IPS-NIHi7 (cell line): ENCODE data around the gene C14orf180.

Experiments
- DNase-seq: peaks from one replicate; pipeline ENCODE4 v3.0.0; 2012; ENCODE audit warnings: mixed read lengths; ENCODE audit errors: extremely low spot score

The C14orf180 gene

DNA sequence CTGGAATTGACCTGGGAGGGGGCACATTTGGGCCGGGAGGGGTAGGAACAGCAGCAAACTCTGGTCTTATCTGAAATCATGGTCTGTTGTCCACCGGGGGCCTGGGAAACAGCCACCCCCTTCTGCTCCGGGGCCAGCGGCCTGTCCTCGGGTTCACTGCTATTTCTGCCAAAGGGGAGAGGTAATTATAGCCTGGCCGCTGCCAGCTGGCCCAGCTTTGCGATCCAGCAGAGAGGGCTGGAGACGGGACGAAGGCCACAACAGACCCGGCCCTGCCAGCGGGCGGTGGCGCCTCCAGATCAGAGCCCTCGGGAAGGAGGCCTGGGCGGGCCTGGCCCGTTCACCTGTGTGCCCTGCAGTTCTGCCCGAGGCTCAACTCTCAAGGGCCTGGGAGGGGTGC lies at the start of gene C14orf180:
C14orf180 (plus strand) TSS at position 258 of the 400 bp plus-strand sequence. CDS start 6,667 bp downstream, outside the sequence.
- DNase-seq, result no peak

DNA sequence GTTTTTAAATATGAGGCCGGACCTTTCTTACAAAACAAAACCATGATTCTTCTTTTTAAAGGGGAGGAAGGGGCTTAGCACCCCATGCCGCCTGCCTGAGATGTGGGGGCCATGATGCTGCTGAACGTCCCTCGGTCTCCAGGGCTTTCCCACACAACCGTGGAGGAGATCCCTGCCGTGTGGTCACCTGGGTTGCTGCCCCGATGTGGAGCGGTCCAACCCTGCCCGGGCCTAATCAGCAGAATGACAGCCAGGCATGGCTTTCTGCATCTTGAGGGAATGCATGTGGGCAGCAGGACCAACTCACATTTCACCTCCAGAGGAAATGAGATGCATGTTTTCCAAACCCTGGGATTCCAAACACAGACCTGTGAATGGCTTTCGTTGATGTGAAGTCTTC lies 48.9 kb upstream of the C14orf180 start:
- DNase-seq, result no peak

DNA sequence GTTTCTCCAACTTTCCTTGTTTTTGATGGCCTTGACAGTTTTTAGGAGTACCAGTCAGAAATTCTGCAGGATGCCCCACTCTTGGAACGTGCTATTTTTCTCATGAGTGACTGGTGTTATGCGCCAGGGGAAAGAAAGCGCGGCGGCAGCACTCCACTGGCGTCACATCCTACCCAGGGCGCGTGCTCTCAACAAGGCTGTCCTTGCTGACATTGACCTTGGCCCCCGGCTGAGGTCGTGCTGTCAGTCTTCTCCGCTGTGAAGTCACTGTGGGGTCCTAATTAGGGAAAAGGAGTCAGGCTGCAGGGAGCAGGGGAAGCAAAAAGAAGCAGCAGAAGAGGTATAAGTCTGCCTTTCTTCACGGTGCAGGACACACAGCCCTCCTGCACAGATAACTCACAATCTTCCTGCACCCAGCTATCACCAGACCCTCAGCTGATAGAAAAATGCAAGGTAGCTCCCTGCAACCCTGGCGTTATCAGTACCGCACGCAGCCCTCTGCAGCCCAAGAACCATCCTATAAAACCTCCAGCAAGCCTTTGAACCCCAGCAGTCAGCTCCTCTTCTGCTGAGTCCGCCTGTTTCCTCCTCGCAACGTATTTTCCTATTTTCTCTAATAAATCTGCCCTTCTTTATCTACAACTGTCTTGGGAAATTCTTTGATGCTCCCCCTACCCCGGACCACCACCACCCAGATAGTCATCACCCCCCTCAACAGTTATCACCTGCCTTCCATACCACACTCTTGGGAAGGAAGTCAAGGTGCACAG lies 48.0 kb upstream of the C14orf180 start:
- DNase-seq, result no peak

DNA sequence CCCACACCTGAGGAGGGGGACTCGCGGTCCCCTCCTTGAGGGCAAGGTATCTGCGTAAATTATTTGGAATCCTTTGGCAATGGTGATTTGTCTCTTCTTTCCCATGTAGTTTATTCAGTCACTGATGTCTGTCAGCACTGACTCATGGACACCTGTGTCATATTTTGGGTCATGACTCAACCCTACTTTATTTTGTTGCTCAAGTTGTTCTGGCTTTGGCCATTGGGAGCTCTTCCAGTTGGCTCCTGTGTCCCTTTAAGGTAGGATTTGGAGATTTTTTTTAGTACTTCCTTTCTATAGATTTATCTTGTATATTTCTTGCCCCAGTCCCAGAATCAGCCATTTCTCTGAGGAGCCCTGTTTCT lies 47.4 kb upstream of the C14orf180 start:
- DNase-seq, result no peak

DNA sequence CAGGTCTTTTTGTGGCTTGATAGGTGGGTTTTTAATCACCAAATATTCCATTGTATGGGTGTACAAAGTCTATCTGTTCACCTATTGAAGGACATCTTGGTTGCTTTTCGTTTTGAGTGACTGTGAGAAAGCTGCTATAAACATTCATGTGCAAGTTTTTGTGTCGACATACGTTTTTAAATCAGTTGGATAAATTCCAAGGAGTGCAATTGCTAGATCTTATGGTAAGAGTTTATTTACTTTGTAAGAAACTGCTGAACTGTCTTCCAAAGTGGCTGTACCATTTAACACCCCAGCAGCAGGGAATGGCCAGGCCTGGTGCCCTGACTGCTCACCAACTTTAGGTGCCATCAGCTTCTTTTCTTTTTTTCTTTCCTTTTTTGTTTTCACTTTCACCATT lies 45.5 kb upstream of the C14orf180 start:
- DNase-seq, result no peak

DNA sequence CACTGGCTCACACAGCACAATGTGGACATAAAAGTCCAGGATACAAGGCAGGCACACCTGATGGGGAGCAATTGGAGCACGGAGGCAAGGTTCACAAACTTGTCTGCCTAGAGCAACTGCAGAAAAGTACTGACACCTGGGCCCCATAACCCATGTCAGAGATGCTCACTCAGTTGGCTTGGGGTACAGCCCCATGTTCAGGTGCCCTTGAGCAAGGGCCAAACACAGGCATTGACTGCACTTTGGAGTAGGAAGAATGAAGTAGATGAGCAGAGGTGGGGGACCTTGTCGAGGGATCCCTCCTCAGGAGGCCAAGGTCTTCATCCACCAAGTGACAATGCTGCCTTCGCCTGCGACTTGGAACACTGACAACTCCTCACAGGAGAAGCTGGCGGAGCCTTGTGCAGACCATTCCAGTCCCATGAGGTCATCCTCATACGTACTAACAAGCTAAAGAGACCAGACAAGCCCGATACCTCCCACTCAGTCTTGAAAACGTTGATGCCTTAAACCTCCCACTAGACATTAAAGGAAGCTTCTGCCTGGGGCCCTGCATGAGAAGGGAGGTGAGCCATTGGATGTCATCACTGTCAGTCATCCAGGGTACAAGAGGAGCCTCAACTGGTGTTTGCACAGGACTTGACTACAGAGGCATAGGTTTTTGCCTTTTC lies 42.5 kb upstream of the C14orf180 start:
- DNase-seq, result no peak

DNA sequence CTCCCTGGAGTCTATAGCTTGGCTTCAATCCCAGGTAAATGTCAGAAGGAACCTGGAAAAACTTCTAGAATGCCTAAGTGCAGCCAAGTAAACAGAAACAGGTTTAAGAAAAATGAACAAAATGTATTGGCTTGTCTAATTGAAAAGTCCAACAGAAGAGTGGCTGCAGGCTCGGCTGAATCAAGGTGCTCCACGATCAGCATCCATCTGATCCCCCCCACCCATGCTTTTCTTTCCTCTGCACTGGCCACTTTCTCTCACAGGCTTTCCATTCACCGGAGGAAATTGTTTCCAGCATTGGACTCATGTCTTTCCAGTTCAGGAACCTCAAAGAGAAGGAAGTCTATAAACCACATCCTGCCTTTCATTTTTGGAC lies 42.0 kb upstream of the C14orf180 start:
- no peak for DNase-seq

DNA sequence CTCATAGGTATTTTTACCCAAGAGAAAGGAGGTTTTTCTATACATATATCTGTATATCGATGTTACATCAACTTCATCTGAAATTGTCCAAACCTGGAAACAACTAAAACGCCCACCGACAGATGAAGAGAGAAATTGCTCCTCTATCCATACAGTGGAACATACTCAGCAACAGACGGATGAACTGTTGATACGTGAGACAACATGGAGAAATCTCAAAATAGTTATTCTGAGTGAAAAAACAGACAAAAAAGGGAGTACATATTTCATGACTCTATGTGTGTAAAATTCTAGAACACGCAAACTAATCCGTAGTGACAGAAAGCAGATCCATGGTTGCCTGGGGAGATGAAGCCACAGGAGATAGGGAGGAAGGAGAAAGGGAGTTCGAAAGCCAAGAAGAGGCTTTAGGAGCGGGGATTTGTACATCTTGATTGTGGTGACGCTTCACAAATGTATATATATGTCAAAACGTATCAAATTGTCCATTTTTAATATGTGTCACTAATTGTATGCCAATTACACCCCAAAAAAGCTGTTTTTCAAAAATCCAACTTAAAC lies 37.6 kb upstream of the C14orf180 start:
- DNase-seq, result no peak

DNA sequence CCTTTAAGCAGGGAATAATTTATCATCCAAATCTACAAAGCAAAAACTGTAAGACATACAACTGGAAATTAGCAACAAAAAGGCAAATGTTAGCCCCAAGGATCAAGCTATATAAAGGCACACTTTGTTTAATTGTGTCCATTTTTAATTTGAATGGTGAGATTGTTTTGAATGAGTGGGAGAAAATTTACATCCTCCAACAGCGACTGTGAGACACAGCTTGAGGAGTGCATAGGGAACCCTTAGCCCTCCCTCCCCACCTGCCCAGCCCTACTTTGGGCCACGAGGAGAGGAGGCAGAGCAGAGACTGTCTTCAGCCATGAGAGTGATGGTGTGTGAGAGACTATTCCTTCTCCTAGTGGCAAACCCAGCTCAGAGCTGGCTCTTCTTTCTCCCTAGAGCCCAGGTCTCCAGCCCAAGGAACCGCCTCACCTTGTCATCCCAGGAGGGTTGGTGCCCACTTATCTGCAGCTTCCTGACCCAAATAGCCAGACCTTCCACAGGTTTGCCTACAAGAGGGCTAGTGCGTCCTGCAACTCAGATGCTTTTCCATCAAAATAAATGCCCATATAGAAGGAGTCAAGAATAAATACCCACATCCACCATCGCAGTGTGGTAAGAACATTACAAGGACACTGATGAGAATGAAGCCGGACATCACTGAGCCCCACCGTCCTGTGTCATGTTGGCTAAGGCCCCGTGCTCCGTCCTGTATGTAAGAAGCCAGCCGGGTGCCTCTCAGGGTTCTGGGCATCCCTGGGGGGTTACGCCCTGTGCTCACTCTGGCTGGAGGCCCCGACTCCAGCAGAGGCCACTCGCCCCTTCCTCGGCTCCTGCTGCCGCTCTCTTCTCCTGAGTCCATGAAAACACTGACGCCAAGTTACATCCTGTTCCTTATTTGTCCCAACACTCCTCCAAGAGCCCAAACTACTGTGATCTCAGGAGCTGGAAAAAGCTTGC lies 36.4 kb upstream of the C14orf180 start:
- no peak for DNase-seq

DNA sequence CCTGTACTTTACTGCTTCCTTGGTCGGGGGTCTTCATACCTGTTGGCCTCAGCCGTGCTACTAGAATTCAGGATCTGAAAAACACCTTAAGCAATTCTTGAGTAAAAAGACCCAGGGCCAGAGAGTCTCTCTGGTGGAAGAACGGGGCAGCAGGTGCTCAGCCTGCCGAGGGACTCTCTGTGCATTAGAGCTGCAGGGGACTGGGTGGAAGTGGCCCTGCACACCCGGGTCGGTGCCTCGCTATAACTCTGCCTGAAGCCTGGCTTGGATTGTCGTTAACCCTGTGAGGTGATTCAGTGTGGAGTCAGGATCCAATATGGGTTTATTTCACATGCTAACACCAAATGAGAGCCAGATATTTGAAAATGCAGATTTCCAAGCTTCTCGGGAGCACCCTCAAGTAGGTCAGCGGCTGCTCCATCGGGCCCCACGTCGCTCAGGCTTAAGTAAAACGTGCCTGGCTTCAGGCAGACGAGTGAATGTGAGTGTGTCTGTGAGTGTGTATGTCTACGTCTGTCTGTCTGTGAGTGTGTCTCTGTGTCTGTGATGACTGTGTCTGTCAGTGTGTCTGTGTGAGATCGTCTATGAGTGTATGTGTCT lies 35.1 kb upstream of the C14orf180 start:
- DNase-seq, result no peak

DNA sequence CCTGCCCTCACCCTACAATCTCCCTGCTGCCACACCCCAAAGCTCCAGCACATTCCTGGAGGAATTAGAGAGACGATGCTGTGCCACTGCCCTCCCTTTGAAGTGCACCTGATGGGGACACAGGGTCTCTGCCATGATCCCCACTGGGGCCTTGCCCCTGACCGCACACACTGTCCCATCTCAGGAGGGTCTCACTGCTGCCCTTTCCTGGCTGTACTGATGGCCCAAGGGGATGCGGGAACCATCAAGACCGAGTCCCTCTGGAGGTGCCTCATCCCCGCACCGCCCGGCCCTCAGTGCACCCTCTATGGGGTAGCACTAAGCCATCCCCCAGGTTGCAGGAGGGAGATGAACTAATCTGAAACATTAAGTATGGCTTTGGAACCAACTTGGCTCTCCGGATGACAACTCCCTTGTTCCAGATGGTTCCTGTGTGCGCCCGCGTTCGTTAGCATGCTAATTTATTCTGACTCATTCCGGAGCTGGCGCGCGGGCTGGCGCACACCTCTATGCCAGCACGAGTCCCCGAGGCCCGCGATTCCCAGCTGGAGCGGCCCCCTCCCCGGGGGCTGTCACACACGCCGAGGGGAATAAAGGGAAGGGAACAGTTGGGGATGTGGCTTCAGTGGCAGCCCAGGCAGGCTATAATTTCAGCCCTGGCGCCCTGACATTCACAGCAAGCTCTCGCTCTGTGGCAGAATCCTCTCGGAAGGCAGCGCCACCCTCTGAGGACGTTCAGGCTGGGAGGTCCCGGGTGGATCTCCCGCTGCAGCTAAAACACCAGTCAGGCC lies 34.2 kb upstream of the C14orf180 start:
- DNase-seq, result no peak

DNA sequence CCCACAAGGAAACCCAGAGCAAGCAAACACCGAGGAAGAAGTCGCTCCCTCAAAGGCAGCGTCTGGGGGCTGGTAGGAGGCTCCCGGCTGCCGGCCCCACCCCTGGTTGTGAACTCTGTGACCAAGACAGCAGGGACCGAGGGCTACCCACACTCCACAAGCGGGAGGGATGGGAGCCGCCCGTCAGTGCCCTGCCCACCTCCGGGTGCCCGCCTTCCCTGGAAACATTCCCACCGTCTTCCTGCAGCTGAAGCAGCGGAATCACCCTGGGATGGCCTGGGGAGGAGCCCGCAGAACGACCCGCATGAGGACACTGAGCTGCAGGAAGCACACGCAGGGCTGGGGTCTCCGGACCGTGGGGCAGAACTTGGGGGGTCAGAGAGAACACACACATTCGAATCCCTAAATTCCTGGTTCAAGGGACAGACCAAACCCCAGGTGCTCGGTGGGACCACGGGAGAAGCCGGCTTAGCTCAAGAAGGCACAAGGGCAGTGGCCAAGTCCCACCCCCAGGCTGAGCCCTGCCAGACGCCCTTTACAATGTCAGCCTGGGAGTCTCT lies 33.5 kb upstream of the C14orf180 start:
- no peak for DNase-seq

DNA sequence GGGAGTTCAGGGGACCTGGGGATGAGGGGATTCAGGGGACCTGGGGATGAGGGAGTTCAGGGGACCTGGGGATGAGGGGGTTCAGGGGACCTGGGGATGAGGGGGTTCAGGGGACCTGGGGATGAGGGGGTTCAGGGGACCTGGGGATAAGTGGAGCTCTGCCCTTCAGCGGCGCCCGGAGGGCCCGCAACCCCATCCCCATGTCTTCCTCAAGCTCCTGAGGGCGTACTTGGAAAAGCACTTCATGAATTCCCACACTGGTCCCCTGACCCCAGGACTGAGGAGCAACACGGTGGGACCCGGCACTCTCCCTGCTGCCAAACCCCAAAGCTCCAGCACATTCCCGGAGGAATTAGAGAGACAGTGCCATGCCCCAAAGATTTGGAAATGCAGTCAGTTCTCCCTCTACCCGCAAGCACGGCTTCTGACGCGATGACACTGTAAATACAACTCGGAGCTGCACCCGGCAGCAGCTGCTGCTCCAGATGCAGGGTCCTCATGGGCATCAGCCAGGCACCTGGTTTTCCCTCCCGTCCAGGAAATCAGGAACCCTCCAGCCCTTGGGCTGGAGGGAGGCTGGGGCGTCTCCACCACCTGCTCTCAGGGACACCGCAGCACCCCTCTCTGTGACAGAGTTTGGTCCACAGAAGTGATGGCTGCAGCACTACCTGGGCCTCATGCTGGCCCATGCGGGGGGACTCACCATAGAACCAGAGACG lies 32.8 kb upstream of the C14orf180 start:
- no peak for DNase-seq

DNA sequence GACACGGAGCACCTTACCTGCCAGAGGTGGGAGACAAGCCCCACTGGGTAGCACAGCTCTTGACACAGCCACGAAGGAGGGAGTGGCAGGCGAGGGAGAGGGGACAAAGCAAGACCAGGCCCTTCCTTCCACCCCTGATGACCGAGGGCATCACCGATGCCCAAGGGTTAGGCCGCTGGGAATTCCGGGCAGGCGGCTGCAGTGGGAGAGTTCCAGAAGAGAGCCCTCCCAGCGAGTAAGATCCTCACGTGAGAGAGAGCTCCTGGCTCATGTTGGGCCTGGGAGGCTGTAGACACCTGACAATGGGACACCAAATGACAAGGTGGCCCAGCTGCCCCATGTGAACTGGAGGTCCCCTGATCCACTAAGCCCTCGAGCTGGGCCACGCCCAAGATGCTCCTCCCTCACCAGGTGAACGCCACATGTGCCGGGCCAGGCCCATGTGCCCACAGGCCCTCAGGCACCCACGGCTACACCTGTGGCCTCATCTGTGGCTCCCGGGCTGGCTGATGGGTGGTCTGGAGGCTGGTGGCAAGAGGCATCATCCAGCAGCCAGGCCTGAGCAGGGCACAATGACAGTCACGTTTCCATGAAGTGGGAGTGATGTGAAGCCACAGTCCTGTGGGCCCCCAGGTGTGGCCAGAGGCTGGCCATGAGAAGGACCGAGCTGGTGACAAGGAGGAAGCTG lies 32.1 kb upstream of the C14orf180 start:
- no peak for DNase-seq

DNA sequence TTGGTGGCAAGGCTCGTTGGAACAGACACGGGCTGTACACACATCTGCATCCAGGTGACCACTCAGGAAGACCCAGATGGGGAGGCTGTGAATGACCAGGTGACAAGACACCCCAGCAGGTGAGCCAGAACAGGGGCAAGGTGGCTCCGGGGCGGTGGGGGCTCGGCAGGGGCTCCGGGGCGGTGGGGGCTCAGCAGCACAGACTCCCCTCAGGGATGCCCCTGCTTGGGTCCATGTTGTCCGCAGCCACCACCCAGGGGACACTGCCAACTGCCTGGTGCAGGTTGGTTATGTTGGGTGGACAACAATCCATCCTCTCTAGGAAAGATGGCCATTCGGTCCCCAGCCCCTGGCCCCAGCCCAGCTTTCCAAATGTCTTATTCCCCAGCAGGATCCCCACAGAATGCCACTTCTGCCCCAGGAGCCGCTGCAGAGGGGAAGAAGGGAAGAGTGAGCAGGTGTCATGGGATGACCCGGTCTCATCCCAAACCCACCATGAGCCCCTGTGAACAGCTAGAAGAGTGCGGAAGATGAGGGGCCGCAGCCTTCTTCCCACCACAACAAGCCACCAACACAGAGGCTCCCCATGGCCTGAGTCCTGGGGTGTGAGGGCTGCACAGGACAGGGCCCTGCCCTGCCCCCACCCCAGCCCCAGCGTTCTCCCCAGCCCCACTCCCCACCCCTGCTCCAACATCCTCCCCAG lies 31.4 kb upstream of the C14orf180 start:
- DNase-seq, result no peak

DNA sequence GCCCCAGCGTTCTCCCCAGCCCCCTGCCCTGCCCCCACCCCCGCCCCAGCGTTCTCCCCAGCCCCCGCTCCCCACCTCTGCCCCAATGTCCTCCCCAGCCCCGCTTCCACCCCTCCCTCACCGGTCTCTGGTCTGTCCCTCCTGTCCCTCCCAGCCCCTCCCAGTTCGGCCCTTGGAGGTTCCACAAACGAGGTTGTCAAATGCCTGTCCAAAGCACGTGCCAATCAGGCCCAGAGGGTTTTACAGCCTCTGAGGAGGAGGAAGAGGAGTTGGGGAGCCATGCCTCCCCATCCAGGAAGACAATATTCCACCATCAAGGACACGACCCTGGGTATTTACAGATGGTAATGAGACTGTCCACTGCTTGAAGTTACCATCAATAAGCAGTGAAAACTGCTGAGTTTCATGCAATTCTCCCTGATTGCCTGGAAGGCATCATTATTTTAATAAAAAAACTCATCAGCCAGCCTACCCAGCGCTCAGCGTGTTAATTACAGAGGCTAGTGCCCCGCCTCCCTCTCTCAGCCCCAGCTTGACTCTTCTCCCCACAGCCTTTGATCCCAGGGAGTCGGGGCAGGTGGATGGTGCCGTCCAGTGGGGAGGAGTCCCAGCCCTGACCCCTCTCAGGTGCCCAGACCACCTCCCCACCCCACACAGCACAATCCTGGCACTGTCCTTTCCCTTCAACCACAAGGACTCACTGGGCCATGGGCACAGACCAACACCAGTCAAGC lies 30.6 kb upstream of the C14orf180 start:
- no peak for DNase-seq

DNA sequence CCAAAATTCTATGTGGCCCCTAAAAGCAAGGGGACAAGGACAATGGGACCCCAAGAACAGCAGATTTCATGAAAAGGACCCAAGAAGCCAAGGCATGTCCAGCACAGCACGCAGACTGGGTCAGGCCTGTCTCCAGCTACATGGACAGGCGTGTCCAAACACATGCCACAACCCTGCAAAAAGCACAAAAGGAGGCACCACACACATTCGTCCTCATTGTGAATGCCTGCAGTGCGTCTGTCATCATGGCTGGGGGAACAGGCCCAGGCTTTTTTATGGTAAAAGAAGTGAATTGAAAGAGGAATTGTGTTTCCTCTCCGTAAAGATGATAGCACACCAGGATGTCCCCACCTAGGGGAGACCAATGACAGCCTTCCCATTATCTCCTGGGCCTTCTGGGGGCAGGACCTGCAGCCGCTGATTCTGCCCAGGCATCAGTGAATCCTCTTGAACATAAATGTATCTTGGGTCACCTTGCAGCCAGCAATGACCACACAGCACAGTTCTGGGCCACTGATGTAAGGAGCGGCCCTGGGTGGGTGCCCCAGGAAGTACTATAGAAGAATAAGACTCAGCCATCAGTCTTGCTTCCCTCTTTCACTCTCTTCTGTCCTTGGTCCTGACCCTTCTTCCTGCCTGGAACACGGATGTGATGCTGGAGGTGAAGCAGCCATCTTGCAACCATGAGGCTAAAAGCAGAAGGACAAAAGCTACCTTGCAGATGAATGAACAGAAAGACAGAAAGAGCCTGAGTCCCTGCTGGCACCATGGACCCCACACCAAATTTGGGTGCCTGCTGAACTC lies 29.8 kb upstream of the C14orf180 start:
- DNase-seq, result no peak
